Adipocyte (in vitro differentiated cells): ENCODE data around the gene WDFY4.
A peak's percentile ranks its signal among the peaks of the same experiment; 100 is the strongest.

ENCODE experiments used
- DNase-seq: peaks from one replicate; pipeline ENCODE4 v3.0.0-alpha.2; 2015; ENCODE audit warnings: low read depth
- H3K27me3 ChIP-seq: replicated peaks from 2 replicates; pipeline ENCODE4 v1.7.0; 2013; ENCODE audit warnings: mild to moderate bottlenecking, low read length, moderate library complexity; ENCODE audit not compliant: control insufficient read depth, insufficient read depth
- H3K36me3 ChIP-seq: 2 replicates; pipeline ENCODE4 v1.7.0; 2013; ENCODE audit warnings: low read length, mild to moderate bottlenecking, moderate library complexity; ENCODE audit not compliant: control insufficient read depth, insufficient read depth, severe bottlenecking
- H3K4me1 ChIP-seq: 2 replicates; pipeline ENCODE4 v1.7.0; 2013; ENCODE audit warnings: mild to moderate bottlenecking, low read length, moderate library complexity; ENCODE audit not compliant: control insufficient read depth, insufficient read depth
- H3K4me3 ChIP-seq: 2 replicates; pipeline ENCODE4 v1.7.0; 2013; ENCODE audit warnings: mild to moderate bottlenecking, low read length, moderate library complexity
- H3K9ac ChIP-seq: 2 replicates; pipeline ENCODE4 v1.7.0; 2013; ENCODE audit warnings: mild to moderate bottlenecking, low read length, moderate library complexity
- H3K9me3 ChIP-seq: 2 replicates; pipeline ENCODE4 v1.7.0; 2013; ENCODE audit warnings: mild to moderate bottlenecking, low read length, moderate library complexity; ENCODE audit not compliant: control insufficient read depth

The WDFY4 gene

GRCh38 chr10:49024484-49024883, 339.8 kb downstream of the WDFY4 start:
- Histone ChIP-seq H3K36me3 (peaks cover under 1% of the 10 kb centered on the region), H3K9me3 (no peaks in the 10 kb centered on the region), H3K4me3 (peak overlapping the region; percentile 55), H3K4me1 (peaks cover 20% of the 10 kb centered on the region), H3K9ac (peak overlapping the region; percentile 82), H3K27me3 (no peaks in the 10 kb centered on the region)
- DNase-seq = no peak

- Histone ChIP-seq H3K9ac (no peak overlapping the region), H3K36me3 (peaks cover 1% of the 10 kb centered on the region), H3K27me3 (no peaks in the 10 kb centered on the region), H3K4me3 (no peak overlapping the region), H3K9me3 (no peaks in the 10 kb centered on the region), H3K4me1 (peaks cover 20% of the 10 kb centered on the region)
- no peak for DNase-seq
These were observed 340.8 kb downstream of the WDFY4 start for GRCh38 chr10:49025347-49025983.

- peak; percentile 13 for DNase-seq
- no peak overlapping the region for H3K4me3 ChIP-seq
- peaks cover 12% of the 10 kb centered on the region for H3K4me1 ChIP-seq
- H3K9ac ChIP-seq = no peak overlapping the region
- no peaks in the 10 kb centered on the region for H3K9me3 ChIP-seq
- peaks cover 23% of the 10 kb centered on the region for H3K36me3 ChIP-seq
- no peaks in the 10 kb centered on the region for H3K27me3 ChIP-seq
These were observed 344.0 kb downstream of the WDFY4 start for GRCh38 chr10:49028639-49029038.

GRCh38 chr10:49029666-49030065, 345.0 kb downstream of the WDFY4 start:
- Histone ChIP-seq H3K4me1 (peaks cover 3% of the 10 kb centered on the region), H3K4me3 (no peak overlapping the region), H3K9me3 (no peaks in the 10 kb centered on the region), H3K36me3 (peaks cover 23% of the 10 kb centered on the region), H3K9ac (no peak overlapping the region), H3K27me3 (no peaks in the 10 kb centered on the region)
- no peak for DNase-seq
